Measurements from ENCODE around the gene IGSF6.
"Not testable (repeated sequence)": the region's sequence is repeated elsewhere in the genome, so short reads cannot be mapped to it uniquely, and the experiment has no call there.

The IGSF6 gene, protein sequence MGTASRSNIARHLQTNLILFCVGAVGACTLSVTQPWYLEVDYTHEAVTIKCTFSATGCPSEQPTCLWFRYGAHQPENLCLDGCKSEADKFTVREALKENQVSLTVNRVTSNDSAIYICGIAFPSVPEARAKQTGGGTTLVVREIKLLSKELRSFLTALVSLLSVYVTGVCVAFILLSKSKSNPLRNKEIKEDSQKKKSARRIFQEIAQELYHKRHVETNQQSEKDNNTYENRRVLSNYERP

DNA sequence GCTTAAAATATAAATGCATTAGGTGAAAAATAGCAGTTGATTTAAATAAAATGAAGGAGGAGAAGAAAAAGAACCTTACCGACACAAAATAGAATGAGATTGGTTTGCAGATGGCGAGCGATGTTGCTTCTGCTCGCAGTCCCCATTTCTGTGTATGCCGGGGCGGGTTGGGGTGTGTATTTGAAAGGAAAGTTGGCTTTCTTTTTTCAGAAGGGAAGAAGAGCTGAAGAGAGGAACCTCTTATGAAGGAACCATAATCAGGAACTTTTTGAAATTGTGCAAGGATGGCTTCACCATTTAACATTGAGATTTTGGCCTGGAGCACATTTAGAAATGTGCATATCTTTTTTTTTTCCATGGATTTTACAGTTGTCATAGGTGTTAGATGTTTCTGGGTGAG is at the start of gene IGSF6:
Gene IGSF6 (minus strand): TSS at position 156 of the 400 bp plus-strand sequence. CDS start 10 bp downstream, at position 146.
- FAIRE-seq, result no peak
- DNase-seq (ENCODE audit: insufficient read length, low spot score), result no peak
- TF ChIP-seq, protein P1, sequence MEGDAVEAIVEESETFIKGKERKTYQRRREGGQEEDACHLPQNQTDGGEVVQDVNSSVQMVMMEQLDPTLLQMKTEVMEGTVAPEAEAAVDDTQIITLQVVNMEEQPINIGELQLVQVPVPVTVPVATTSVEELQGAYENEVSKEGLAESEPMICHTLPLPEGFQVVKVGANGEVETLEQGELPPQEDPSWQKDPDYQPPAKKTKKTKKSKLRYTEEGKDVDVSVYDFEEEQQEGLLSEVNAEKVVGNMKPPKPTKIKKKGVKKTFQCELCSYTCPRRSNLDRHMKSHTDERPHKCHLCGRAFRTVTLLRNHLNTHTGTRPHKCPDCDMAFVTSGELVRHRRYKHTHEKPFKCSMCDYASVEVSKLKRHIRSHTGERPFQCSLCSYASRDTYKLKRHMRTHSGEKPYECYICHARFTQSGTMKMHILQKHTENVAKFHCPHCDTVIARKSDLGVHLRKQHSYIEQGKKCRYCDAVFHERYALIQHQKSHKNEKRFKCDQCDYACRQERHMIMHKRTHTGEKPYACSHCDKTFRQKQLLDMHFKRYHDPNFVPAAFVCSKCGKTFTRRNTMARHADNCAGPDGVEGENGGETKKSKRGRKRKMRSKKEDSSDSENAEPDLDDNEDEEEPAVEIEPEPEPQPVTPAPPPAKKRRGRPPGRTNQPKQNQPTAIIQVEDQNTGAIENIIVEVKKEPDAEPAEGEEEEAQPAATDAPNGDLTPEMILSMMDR (IDR thresholded peaks at IDR 0.05; ENCODE audit: insufficient read depth, missing control alignments), result no peak

DNA sequence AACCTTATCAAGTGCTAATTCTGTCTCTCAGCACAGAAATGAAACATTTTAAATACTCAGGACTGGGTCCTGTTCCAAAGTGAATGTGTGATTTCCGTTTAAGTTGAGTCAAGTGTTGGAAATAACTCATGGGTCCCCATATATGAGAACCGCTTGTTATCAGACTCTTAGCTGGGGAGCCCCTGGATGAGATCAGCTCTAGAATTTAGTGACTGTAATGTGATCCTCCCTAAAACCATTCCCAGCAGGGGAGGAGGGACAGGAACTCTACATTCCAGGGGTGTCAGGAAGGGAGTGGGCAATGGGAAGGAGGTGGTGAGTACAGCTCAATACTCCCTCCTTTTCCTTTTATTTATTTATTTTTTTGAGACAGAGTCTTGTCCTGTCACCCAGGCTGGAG is 48.9 kb upstream of the IGSF6 start:
- DNase-seq (ENCODE audit: insufficient read length, low spot score), result no peak
- TF ChIP-seq, protein P1 (IDR thresholded peaks at IDR 0.05; ENCODE audit: insufficient read depth, missing control alignments), result no peak
- no peak for FAIRE-seq

DNA sequence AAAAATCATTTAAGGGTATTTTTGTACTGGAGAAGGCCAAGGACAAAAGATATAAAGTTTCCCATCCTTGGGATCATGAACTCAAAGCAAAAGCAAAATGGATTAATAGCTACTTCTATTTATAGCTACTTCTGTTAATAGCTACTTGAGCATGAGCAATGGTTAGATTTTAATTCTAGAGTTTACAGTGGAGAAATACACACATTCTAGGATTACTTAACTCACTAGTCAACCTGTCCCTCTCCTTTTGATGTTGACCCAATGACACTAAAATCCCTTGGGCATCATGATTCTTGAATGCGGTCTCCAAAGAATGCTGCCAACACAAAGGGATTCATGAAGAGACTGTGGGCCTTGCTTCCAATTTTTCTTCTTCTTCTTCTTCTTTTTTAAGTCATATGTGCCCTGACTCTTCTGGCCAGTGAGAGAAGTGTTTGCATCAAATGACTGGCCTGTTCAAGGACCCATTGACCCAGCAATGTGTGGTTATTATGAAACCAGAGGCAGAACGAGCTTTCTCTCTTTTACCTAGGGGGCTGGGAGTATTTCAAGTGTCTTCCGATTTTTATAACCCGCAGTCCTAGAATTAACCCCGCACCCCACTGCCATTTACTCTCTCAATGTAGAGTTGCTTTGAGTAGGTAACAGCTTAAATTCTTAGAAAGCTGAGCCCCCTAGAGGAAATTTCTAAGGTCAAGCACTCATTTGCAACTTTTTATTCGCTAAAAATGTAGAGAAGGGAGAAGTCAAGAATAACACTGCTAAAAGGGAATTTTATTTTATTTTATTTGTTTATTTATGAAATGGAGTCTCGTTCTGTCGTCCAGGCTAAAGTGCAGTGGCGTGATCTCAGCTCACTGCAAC is 46.0 kb upstream of the IGSF6 start:
- DNase-seq (ENCODE audit: insufficient read length, low spot score) (no peak), FAIRE-seq (no peak)
- TF ChIP-seq, protein P1 (IDR thresholded peaks at IDR 0.05; ENCODE audit: insufficient read depth, missing control alignments), result no peak

DNA sequence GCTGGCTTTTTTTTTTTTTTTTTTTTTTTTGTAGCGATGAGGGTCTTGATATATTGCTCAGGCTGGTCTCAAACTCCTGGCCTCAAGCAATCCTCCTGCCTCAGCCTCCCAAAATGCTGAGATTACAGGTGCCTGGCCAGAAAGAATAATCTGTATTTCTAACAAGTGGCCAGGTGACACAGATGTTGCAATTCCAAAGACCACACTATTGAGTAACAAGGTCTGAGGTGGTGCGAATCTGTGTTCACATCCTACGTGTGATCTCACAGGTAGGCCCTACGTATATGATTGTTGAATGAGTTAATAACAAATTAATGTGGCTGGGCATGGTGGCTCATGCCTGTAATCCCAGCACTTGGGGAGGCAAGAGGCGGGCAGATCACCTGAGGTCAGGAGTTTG is 44.6 kb upstream of the IGSF6 start:
- TF ChIP-seq, protein P1 (IDR thresholded peaks at IDR 0.05; ENCODE audit: insufficient read depth, missing control alignments), result no peak
- FAIRE-seq (no peak), DNase-seq (ENCODE audit: insufficient read length, low spot score) (no peak)

DNA sequence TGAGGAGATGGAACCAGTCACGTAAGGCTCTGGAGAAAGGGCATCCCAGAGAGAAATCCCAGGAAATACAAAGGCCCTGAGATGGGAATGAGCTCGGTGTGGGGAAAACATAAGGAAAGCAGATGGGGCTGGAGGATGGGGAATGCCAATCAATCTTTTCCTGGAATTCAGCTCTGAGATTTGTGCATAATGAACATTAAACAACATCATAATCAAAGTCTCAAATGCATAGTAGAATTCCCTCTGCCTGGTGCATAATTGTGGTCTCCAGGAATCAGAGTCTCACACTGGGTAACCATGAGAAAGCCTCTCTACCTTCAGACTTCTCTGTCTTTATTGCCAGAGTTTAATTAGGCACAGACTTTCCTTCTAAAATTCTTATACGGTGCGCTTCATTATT is 42.2 kb upstream of the IGSF6 start:
- DNase-seq (ENCODE audit: insufficient read length, low spot score), result no peak
- FAIRE-seq, result no peak
- TF ChIP-seq, protein P1 (IDR thresholded peaks at IDR 0.05; ENCODE audit: insufficient read depth, missing control alignments), result no peak

DNA sequence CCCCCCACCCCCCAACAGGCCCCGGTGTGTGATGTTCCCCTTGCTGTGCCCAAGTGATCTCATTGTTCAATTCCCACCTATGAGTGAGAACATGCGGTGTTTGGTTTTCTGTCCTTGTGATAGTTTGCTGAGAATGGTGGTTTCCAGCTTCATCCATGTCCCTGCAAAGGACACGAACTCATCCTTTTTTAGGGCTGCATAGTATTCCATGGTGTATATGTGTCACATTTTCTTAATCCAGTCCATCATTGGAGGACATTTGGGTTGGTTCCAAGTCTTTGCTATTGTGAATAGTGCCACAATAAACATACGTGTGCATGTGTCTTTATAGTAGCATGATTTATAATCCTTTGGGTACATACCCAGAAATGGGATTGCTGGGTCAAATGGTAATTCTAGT is 38.6 kb upstream of the IGSF6 start:
- not testable (repeated sequence) for DNase-seq (ENCODE audit: insufficient read length, low spot score); FAIRE-seq

DNA sequence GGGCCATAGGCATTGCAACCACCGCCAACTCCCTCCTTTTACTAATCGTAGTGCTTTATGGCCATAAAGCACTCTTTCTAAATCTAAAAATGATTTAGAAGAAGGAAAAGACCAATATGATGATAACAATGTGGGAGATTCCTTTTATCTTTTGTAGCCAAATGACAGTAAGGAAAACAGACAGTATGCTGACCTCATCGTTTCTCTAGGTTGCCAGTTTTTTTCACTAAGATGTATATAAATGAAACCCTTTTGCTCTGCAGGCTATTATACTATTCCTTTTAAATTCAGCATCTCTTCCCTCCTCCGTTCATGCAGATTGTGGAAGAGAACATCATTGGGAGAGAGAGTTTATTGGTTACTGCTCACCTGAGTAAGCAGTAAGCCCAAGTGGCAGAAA is 36.7 kb upstream of the IGSF6 start:
- FAIRE-seq (no peak), DNase-seq (ENCODE audit: insufficient read length, low spot score) (no peak)
- TF ChIP-seq, protein P1 (IDR thresholded peaks at IDR 0.05; ENCODE audit: insufficient read depth, missing control alignments), result no peak

All from D721Med (cell line).